GM19238 (cell line): ENCODE results near the gene WBP11.
A peak's percentile ranks its signal among the peaks of the same experiment; 100 is the strongest.

ENCODE experiments used
- DNase-seq: peaks from one replicate; pipeline ENCODE4 v3.0.0; 2011; ENCODE audit warnings: low spot score; ENCODE audit not compliant: insufficient read length

The WBP11 gene

GRCh38 chr12:14803011-14803829 is at the start of gene WBP11, which contains the start of gene C12orf60:
TSS of gene WBP11 (minus strand) at chr12:14803478. CDS start at chr12:14801383, 2,095 bp downstream.
TSS of gene C12orf60 (plus strand) at chr12:14803670. CDS start at chr12:14822936, 19,266 bp downstream.
- peak; percentile 73 for DNase-seq

GRCh38 chr12:14852880-14853279 is 49.6 kb upstream of the WBP11 start:
- no peak for DNase-seq

- DNase-seq: no peak
Observed at GRCh38 chr12:14850929-14851663, 47.8 kb upstream of the WBP11 start.

GRCh38 chr12:14849661-14850060 is 46.4 kb upstream of the WBP11 start:
- no peak for DNase-seq

GRCh38 chr12:14846876-14847580 is 43.8 kb upstream of the WBP11 start:
- DNase-seq: no peak

GRCh38 chr12:14846042-14846587 is 42.8 kb upstream of the WBP11 start:
- DNase-seq: no peak

GRCh38 chr12:14845350-14845750 is 42.1 kb upstream of the WBP11 start:
- peak; percentile 16 for DNase-seq

- no peak for DNase-seq
Observed at GRCh38 chr12:14844401-14844800, 41.1 kb upstream of the WBP11 start.

GRCh38 chr12:14843425-14843887 is 40.2 kb upstream of the WBP11 start, which contains the start of gene ART4:
TSS of gene ART4 (minus strand) at chr12:14843526. CDS start at chr12:14843113, 413 bp downstream.
- no peak for DNase-seq

GRCh38 chr12:14842315-14842714 is 39.0 kb upstream of the WBP11 start:
- DNase-seq: no peak

- DNase-seq: no peak
Observed at GRCh38 chr12:14841761-14842160, 38.5 kb upstream of the WBP11 start.

- DNase-seq: no peak
Observed at GRCh38 chr12:14840616-14841015, 37.3 kb upstream of the WBP11 start.

- DNase-seq: no peak
Observed at GRCh38 chr12:14839262-14839661, 36.0 kb upstream of the WBP11 start.

GRCh38 chr12:14836336-14837210 is 33.3 kb upstream of the WBP11 start:
- DNase-seq: no peak

GRCh38 chr12:14834509-14834908 is 31.2 kb upstream of the WBP11 start:
- DNase-seq: no peak

GRCh38 chr12:14833952-14834351 is 30.7 kb upstream of the WBP11 start:
- DNase-seq: no peak

GRCh38 chr12:14833336-14833735 is 30.1 kb upstream of the WBP11 start:
- no peak for DNase-seq

- no peak for DNase-seq
Observed at GRCh38 chr12:14828892-14829291, 25.6 kb upstream of the WBP11 start.

- DNase-seq: no peak
Observed at GRCh38 chr12:14827043-14827442, 23.8 kb upstream of the WBP11 start.

GRCh38 chr12:14826491-14826890 is 23.2 kb upstream of the WBP11 start:
- no peak for DNase-seq
